Suprapubic skin (tissue), 4 donors: ENCODE data around the gene COL23A1.

ENCODE experiments used
- CTCF ChIP-seq, 2 donors: fragments of 200-600 bp in 1 of 2; fragments of 450-650 bp in 1 of 2; sonication (generic) in 1 of 2; IDR thresholded peaks; one replicate each; pipeline ENCODE4 v1.5.1; 2016 to 2019; ENCODE audit warnings: antibody characterized with exemption in 2 of 2, mild to moderate bottlenecking in 1 of 2, moderate library complexity in 1 of 2
- EP300 ChIP-seq: sonication (generic); formaldehyde crosslinking; IDR thresholded peaks from one replicate; pipeline ENCODE4 v1.6.1; 2017; ENCODE audit warnings: antibody characterized with exemption
- POLR2A ChIP-seq, 2 donors: fragments of 450-650 bp; IDR thresholded peaks; one replicate each; pipeline ENCODE4 v1.6.1; 2017; ENCODE audit warnings: antibody characterized with exemption in 2 of 2, mild to moderate bottlenecking in 2 of 2, moderate library complexity in 2 of 2
- POLR2AphosphoS5 ChIP-seq, 3 donors: sonication (generic); formaldehyde crosslinking; IDR thresholded peaks; one replicate each; pipeline ENCODE4 v1.6.1; 2017; ENCODE audit warnings: antibody characterized with exemption in 3 of 3

GRCh38 chr5:178241231-178241663 lies 348.9 kb downstream of the COL23A1 start:
- TF ChIP-seq CTCF (IDR thresholded peaks at IDR 0.05) = no peak
- no peak for TF ChIP-seq POLR2AphosphoS5 (IDR thresholded peaks at IDR 0.05)
- TF ChIP-seq POLR2A (IDR thresholded peaks at IDR 0.05) = no peak
- no peak for TF ChIP-seq EP300
